ENCODE results near the gene CASP6. TPM values are rescaled to one million over a fixed set of nuclear protein-coding genes. Genes with fewer than 3 reads are reported as not detected.
A peak's percentile ranks its signal among the peaks of the same experiment; 100 is the strongest.

The CASP6 gene
- polyA plus RNA-seq = 10 to 100 TPM in 1 of 2 donors, 1 to 10 TPM in 1; 7.2 to 11.2 TPM

DNA sequence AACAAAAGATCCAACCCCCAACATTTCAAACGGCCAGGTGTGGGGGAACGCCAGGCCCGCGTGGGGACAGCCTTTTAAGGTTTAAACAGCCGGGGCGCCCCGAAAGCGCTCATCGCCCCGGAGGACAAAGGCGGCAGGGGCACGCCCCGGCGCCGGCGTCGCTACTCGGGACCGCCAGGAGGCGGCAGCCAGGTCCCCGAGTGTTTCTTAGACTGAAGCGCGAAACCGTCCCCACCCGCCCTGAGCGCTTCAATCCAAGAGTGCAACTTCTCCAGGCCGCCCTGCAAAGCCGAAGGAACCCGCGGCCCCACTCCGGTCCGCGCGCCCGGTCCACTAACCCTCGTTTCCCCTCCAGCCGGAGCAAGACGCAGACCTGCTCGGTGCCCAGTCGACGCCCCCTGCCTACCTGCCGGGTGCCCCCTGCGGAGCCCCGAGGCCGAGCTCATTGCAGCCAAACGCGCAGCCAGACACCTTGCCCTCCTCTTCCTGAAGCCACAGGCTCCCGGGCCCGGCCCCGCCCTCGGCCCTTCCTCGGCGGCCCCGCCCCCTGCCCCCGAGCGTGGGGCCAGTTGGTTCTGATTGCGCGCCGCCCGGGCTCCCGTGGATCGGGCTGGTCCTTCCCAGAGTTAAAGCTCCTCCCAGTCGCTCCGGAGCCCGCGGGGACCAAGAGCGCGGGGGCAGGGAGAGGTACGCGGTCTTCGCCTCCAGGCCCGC lies at the start of gene CASP6:
Gene CASP6, minus strand, starts transcription at position 496 of the 714 bp plus-strand sequence. Its CDS starts 50 bp downstream, at position 446.
- WGBS, 2 donors = 0 to 1% methylated on average over 69 to 72 of the region's 72 CpGs
- Histone ChIP-seq H3K27ac (ENCODE audit: low read depth in 2 of 2, low read length in 1 of 2) (peak within 1 kb of the TSS; percentile 88 to 97), H3K4me3 (ENCODE audit: low read depth in 1 of 2, low read length in 2 of 2) (peak within 1 kb of the TSS; percentile 67 to 94), H3K27me3 (ENCODE audit: control insufficient read depth in 1 of 2, insufficient read depth in 2 of 2, low read length in 2 of 2) (no peaks in the 10 kb centered on the region), H3K9me3 (ENCODE audit: control insufficient read depth in 2 of 2, insufficient read depth in 1 of 2, low read depth in 1 of 2, low read length in 1 of 2) (no peaks in the 10 kb centered on the region), H3K36me3 (ENCODE audit: control insufficient read depth in 2 of 2, insufficient read depth in 2 of 2, low read length in 1 of 2) (no peaks in the 10 kb centered on the region), H3K4me1 (ENCODE audit: control insufficient read depth in 2 of 2, insufficient read depth in 2 of 2, low read length in 1 of 2) (peaks cover 0 to 2% of the 10 kb centered on the region in 2 donors)

DNA sequence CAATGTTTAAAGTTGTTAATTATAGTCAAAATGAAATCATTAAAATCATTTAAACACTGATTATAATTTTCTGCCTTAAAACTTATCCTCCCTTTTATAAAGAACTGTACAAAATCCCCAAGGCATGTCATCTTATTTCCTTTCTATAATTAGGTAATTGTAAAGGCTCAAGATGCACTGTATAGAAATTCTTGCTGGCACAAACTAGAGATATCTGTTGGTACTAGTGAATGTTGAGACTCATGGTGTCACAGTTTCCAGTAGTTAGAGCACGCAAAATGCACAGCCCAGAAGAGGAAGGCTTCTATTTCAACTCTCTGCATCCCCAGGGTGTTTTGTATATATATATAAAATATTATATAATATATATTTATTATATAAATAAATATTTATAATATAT lies 49.3 kb upstream of the CASP6 start:
- WGBS, 2 donors = 0 to 6% methylated on average over 1 of the region's 1 CpG
- Histone ChIP-seq H3K4me3 (ENCODE audit: low read depth in 1 of 2, low read length in 2 of 2) (no peak overlapping the region), H3K27me3 (ENCODE audit: control insufficient read depth in 1 of 2, insufficient read depth in 2 of 2, low read length in 2 of 2) (no peaks in the 10 kb centered on the region), H3K27ac (ENCODE audit: low read depth in 2 of 2, low read length in 1 of 2) (no peak overlapping the region), H3K4me1 (ENCODE audit: control insufficient read depth in 2 of 2, insufficient read depth in 2 of 2, low read length in 1 of 2) (no peaks in the 10 kb centered on the region), H3K36me3 (ENCODE audit: control insufficient read depth in 2 of 2, insufficient read depth in 2 of 2, low read length in 1 of 2) (no peaks in the 10 kb centered on the region), H3K9me3 (ENCODE audit: control insufficient read depth in 2 of 2, insufficient read depth in 1 of 2, low read depth in 1 of 2, low read length in 1 of 2) (no peaks in the 10 kb centered on the region)

DNA sequence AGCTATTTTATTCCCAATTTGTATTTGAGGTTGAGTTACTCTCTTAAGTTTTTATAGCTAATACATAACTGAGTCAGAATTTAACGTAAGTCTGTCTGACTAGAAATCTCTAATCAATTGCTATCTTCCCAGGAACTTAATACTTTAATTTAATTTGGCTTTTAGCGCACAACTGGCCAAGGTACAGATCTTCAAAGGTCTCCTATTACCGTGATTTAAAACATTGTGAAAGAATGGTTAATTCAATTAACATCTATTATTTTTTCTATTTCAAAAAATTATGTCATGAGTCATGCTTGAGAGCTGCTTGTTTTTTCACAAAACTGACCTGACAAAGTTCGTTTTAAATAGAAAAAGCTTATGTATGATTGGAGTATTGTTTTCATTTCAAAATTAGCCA lies 48.6 kb upstream of the CASP6 start:
- no peaks in the 10 kb centered on the region for H3K27me3 ChIP-seq (ENCODE audit: control insufficient read depth in 1 of 2, insufficient read depth in 2 of 2, low read length in 2 of 2)
- no peaks in the 10 kb centered on the region for H3K9me3 ChIP-seq (ENCODE audit: control insufficient read depth in 2 of 2, insufficient read depth in 1 of 2, low read depth in 1 of 2, low read length in 1 of 2)
- no peak overlapping the region for H3K4me3 ChIP-seq (ENCODE audit: low read depth in 1 of 2, low read length in 2 of 2)
- H3K4me1 ChIP-seq (ENCODE audit: control insufficient read depth in 2 of 2, insufficient read depth in 2 of 2, low read length in 1 of 2) = no peaks in the 10 kb centered on the region
- H3K36me3 ChIP-seq (ENCODE audit: control insufficient read depth in 2 of 2, insufficient read depth in 2 of 2, low read length in 1 of 2) = no peaks in the 10 kb centered on the region
- 81 to 83% methylated on average over 4 of the region's 4 CpGs for WGBS, 2 donors
- H3K27ac ChIP-seq (ENCODE audit: low read depth in 2 of 2, low read length in 1 of 2) = no peak overlapping the region

DNA sequence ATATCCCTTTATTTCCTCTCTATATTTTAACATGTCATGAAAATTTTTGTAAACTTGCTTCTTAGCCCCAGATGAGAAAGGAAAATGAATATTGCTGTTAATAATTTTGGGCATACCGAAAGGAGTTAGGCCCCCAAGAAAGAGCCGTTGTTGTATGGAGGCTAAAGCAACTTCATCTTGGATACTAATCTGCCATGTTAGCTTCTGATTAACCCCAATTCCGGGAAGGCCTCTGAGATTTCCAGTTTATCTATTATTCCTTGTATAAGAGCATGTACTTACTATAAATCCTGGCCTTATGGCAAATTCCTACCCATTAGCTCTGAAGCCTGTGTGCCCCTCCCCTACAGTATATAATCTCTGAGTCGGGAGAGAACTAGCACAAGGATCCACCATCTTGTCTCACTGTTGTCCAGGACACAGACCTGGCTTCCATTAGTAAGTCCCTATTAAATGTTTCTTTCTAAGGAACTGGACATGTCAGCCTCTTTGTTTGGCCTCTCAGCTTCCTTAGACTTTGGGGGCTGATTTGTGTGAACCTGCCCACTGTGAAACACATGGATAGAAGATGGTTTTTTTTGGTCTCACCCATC lies 47.5 kb upstream of the CASP6 start:
- Histone ChIP-seq H3K36me3 (ENCODE audit: control insufficient read depth in 2 of 2, insufficient read depth in 2 of 2, low read length in 1 of 2) (no peaks in the 10 kb centered on the region), H3K4me1 (ENCODE audit: control insufficient read depth in 2 of 2, insufficient read depth in 2 of 2, low read length in 1 of 2) (no peaks in the 10 kb centered on the region), H3K27me3 (ENCODE audit: control insufficient read depth in 1 of 2, insufficient read depth in 2 of 2, low read length in 2 of 2) (no peaks in the 10 kb centered on the region), H3K4me3 (ENCODE audit: low read depth in 1 of 2, low read length in 2 of 2) (no peak overlapping the region), H3K9me3 (ENCODE audit: control insufficient read depth in 2 of 2, insufficient read depth in 1 of 2, low read depth in 1 of 2, low read length in 1 of 2) (no peaks in the 10 kb centered on the region), H3K27ac (ENCODE audit: low read depth in 2 of 2, low read length in 1 of 2) (no peak overlapping the region)
- 92 to 95% methylated on average over 4 of the region's 4 CpGs for WGBS, 2 donors

DNA sequence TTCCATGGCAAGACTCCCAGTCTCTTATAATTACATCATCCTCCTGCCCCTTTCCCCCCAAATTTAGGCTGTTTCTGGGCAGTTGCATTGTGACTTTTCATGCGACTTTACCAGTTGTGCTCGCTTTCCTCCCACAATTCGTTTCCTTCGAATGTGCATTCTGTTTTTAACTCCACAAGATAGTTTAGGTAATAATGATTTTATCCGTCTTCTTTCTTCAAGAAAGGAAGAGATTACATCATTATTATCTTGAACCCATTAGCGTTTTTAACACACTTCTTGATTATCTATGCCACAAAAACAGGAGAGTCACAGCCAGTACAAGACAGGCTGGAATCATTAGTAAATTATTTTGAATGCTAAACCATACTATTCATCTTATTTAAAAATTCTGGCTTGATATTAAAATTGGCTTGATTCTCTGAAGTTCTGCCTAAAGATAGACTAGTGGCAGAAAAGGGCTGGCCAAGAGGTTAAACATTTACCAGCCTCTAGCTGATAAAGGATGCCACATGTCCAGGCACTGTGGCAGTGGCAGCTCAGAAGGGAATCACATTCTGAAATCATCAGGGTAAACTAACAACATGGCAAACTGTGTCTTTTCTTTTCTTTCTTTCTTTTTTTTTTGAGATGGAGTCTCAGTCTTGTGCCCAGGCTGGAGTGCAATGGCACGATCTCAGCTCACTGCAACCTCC lies 46.3 kb upstream of the CASP6 start:
- no peaks in the 10 kb centered on the region for H3K27me3 ChIP-seq (ENCODE audit: control insufficient read depth in 1 of 2, insufficient read depth in 2 of 2, low read length in 2 of 2)
- H3K4me3 ChIP-seq (ENCODE audit: low read depth in 1 of 2, low read length in 2 of 2) = no peak overlapping the region
- H3K4me1 ChIP-seq (ENCODE audit: control insufficient read depth in 2 of 2, insufficient read depth in 2 of 2, low read length in 1 of 2) = no peaks in the 10 kb centered on the region
- no peaks in the 10 kb centered on the region for H3K9me3 ChIP-seq (ENCODE audit: control insufficient read depth in 2 of 2, insufficient read depth in 1 of 2, low read depth in 1 of 2, low read length in 1 of 2)
- H3K36me3 ChIP-seq (ENCODE audit: control insufficient read depth in 2 of 2, insufficient read depth in 2 of 2, low read length in 1 of 2) = no peaks in the 10 kb centered on the region
- no peak overlapping the region for H3K27ac ChIP-seq (ENCODE audit: low read depth in 2 of 2, low read length in 1 of 2)
- 78 to 80% methylated on average over 7 of the region's 7 CpGs for WGBS, 2 donors

DNA sequence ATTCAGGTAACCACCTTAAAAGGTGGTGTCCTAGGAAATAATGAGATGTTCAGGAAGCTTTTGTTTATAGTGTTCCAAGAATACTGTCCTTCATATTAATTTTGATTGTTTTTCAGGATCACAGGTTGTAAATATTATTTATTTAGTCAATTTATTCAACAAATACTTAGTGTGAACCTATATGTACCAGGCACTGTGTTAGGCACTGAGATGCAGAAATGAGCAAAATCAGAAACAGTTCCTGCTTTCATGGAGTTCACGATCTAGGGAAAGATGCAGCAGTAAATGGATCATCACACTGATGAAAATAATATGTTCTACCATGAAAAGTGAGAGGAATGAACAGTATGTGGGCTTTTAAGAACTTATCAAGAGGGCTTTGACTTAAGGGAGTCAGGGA lies 44.9 kb upstream of the CASP6 start:
- Histone ChIP-seq H3K36me3 (ENCODE audit: control insufficient read depth in 2 of 2, insufficient read depth in 2 of 2, low read length in 1 of 2) (no peaks in the 10 kb centered on the region), H3K27ac (ENCODE audit: low read depth in 2 of 2, low read length in 1 of 2) (no peak overlapping the region), H3K4me1 (ENCODE audit: control insufficient read depth in 2 of 2, insufficient read depth in 2 of 2, low read length in 1 of 2) (no peaks in the 10 kb centered on the region), H3K27me3 (ENCODE audit: control insufficient read depth in 1 of 2, insufficient read depth in 2 of 2, low read length in 2 of 2) (no peaks in the 10 kb centered on the region), H3K9me3 (ENCODE audit: control insufficient read depth in 2 of 2, insufficient read depth in 1 of 2, low read depth in 1 of 2, low read length in 1 of 2) (no peaks in the 10 kb centered on the region), H3K4me3 (ENCODE audit: low read depth in 1 of 2, low read length in 2 of 2) (no peak overlapping the region)
- 91 to 93% methylated on average over 1 of the region's 1 CpG for WGBS, 2 donors

DNA sequence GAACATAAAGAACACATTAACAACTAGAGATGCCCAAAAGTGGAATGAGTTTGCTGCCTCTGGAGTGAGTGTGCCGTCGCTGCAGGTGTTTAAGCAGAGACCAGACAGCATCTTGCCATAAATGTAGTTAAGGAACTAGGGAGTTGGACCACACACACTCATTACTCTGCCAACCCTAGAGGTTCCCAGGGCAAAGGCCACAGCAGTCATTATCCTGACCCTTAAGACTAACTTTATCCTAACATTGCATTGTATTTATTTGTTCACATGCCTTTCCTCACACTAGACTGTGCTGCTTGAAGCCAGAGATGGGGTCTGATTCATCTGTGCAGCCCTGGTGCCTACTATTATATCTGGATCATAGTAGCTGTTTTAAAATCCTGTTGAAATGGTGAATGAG lies 43.5 kb upstream of the CASP6 start:
- no peak overlapping the region for H3K27ac ChIP-seq (ENCODE audit: low read depth in 2 of 2, low read length in 1 of 2)

DNA sequence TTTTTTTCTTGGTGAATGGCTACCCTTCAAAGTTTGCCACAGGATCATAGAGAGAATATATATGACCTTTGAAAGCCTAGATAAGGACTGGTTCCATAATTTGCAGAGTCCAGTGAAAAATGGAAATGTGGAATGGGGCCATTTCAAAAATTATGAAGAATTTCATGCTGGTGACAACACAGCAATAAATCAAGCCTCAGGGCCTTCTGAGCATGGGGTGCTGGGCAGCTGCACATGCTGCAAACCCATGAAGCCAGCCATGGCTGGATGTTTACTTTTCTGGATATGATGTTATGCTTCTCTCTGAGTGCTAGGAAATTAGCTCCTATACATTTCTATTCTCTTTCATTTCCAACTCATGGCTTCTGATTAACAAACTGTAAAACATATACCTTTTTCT lies 42.6 kb upstream of the CASP6 start:
- Histone ChIP-seq H3K27ac (ENCODE audit: low read depth in 2 of 2, low read length in 1 of 2) (no peak overlapping the region), H3K36me3 (ENCODE audit: control insufficient read depth in 2 of 2, insufficient read depth in 2 of 2, low read length in 1 of 2) (no peaks in the 10 kb centered on the region), H3K4me3 (ENCODE audit: low read depth in 1 of 2, low read length in 2 of 2) (no peak overlapping the region), H3K27me3 (ENCODE audit: control insufficient read depth in 1 of 2, insufficient read depth in 2 of 2, low read length in 2 of 2) (no peaks in the 10 kb centered on the region), H3K4me1 (ENCODE audit: control insufficient read depth in 2 of 2, insufficient read depth in 2 of 2, low read length in 1 of 2) (no peaks in the 10 kb centered on the region), H3K9me3 (ENCODE audit: control insufficient read depth in 2 of 2, insufficient read depth in 1 of 2, low read depth in 1 of 2, low read length in 1 of 2) (no peaks in the 10 kb centered on the region)

More for the DNA sequence above, 43.5 kb upstream of the CASP6 start:
- H3K27me3 ChIP-seq (ENCODE audit: control insufficient read depth in 1 of 2, insufficient read depth in 2 of 2, low read length in 2 of 2) = no peaks in the 10 kb centered on the region
- H3K4me3 ChIP-seq (ENCODE audit: low read depth in 1 of 2, low read length in 2 of 2) = no peak overlapping the region
- no peaks in the 10 kb centered on the region for H3K9me3 ChIP-seq (ENCODE audit: control insufficient read depth in 2 of 2, insufficient read depth in 1 of 2, low read depth in 1 of 2, low read length in 1 of 2)
- no peaks in the 10 kb centered on the region for H3K36me3 ChIP-seq (ENCODE audit: control insufficient read depth in 2 of 2, insufficient read depth in 2 of 2, low read length in 1 of 2)
- H3K4me1 ChIP-seq (ENCODE audit: control insufficient read depth in 2 of 2, insufficient read depth in 2 of 2, low read length in 1 of 2) = no peaks in the 10 kb centered on the region
- 68 to 87% methylated on average over 2 of the region's 2 CpGs for WGBS, 2 donors

DNA sequence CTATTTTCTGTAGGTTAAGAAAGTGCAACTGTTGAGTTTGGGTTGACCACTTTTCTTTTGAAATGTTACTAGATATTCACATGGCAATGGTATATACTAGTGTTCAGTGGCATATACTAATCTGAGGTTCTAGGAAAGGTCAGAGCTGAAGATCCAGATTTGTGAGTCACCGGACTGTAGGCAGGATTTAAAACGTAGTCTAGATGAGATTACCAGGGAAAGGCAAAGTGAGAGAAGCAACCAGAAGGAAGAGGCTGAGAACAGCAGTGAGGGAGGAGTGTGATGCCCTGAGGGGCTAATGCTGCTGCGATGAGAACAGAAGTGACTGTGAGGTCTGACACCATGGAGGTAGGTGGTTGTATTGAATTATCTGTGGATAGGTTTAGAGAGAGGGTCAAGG lies 36.3 kb upstream of the CASP6 start:
- WGBS, 2 donors = 73 to 78% methylated on average over 3 of the region's 3 CpGs
- H3K9me3 ChIP-seq (ENCODE audit: control insufficient read depth in 2 of 2, insufficient read depth in 1 of 2, low read depth in 1 of 2, low read length in 1 of 2) = no peaks in the 10 kb centered on the region

More for the DNA sequence above, 36.3 kb upstream of the CASP6 start:
- H3K4me3 ChIP-seq (ENCODE audit: low read depth in 1 of 2, low read length in 2 of 2) = no peak overlapping the region
- H3K27me3 ChIP-seq (ENCODE audit: control insufficient read depth in 1 of 2, insufficient read depth in 2 of 2, low read length in 2 of 2) = no peaks in the 10 kb centered on the region
- H3K4me1 ChIP-seq (ENCODE audit: control insufficient read depth in 2 of 2, insufficient read depth in 2 of 2, low read length in 1 of 2) = no peaks in the 10 kb centered on the region
- H3K36me3 ChIP-seq (ENCODE audit: control insufficient read depth in 2 of 2, insufficient read depth in 2 of 2, low read length in 1 of 2) = no peaks in the 10 kb centered on the region
- H3K27ac ChIP-seq (ENCODE audit: low read depth in 2 of 2, low read length in 1 of 2) = no peak overlapping the region

Data from esophagus (tissue), 2 donors.